T-helper 1 cell treated with Interleukin-12 subunit alpha and Interleukin-12 subunit beta and Interleukin-4 antibody, amounts not matched to agents 30 ng/mL and 1 ng/mL, for 36 hours (primary cell): ENCODE data around the gene ZMIZ1. TPM values are rescaled to one million over a fixed set of nuclear protein-coding genes. Genes with fewer than 3 reads are reported as not detected.

Experiments
- intact Hi-C: fragments of 100-400 bp; cut with micrococcal nuclease; formaldehyde crosslinking; loops from one replicate; pipeline ENCODE4 v1.15.1; 2024
- total RNA-seq: library from RNA; stranded (reverse); gene quantifications from 2 replicates; pipeline ENCODE4 v1.2.3, GENCODE V29; 2022

ZMIZ1 gene
- total RNA-seq, 1 donor from 2014 or later, result 51.2 TPM

GRCh38 chr10:79136236-79137005 is 67.7 kb downstream of the ZMIZ1 start:
- intact Hi-C loops, result loop anchor here (1.0 to 5.0 kb wide), 3 partner anchors 68 to 164 kb away; partner anchors contain the start of gene ZMIZ1

GRCh38 chr10:79137300-79137756 is 68.6 kb downstream of the ZMIZ1 start:
- intact Hi-C loops, result loop anchor here (2.0 to 5.0 kb wide), 2 partner anchors 69 to 165 kb away; partner anchors contain the start of gene ZMIZ1

- intact Hi-C loops, result loop anchor here (2.0 to 5.0 kb wide), 2 partner anchors 69 to 166 kb away; partner anchors contain the start of gene ZMIZ1
Measured at GRCh38 chr10:79137826-79138225, 69.1 kb downstream of the ZMIZ1 start.

- intact Hi-C loops, result loop anchor here (5.0 kb wide), 1 partner anchor 166 kb away; no protein-coding TSS in a partner anchor
Measured at GRCh38 chr10:79138449-79139123, 69.8 kb downstream of the ZMIZ1 start.

GRCh38 chr10:79139124-79139835 is 70.5 kb downstream of the ZMIZ1 start:
- intact Hi-C loops, result loop anchor here (5.0 kb wide), 1 partner anchor 167 kb away; no protein-coding TSS in a partner anchor

- intact Hi-C loops, result loop anchor here (5.0 to 10.0 kb wide), 2 partner anchors 307 to 1045 kb away; partner anchors contain the start of gene ZCCHC24
Measured at GRCh38 chr10:79140085-79140793, 71.5 kb downstream of the ZMIZ1 start.

GRCh38 chr10:79140855-79141254 is 72.1 kb downstream of the ZMIZ1 start:
- intact Hi-C loops, result loop anchor here (5.0 to 10.0 kb wide), 2 partner anchors 306 to 1044 kb away; partner anchors contain the start of gene ZCCHC24

- intact Hi-C loops, result loop anchor here (5.0 to 10.0 kb wide), 2 partner anchors 305 to 1043 kb away; partner anchors contain the start of gene ZCCHC24
Measured at GRCh38 chr10:79142064-79142491, 73.3 kb downstream of the ZMIZ1 start.

- intact Hi-C loops, result loop anchor here (5.0 to 10.0 kb wide), 2 partner anchors 305 to 1042 kb away; partner anchors contain the start of gene ZCCHC24
Measured at GRCh38 chr10:79142522-79143309, 74.0 kb downstream of the ZMIZ1 start.

GRCh38 chr10:79143879-79144278 is 75.1 kb downstream of the ZMIZ1 start:
- intact Hi-C loops, result loop anchor here (5.0 to 10.0 kb wide), 2 partner anchors 303 to 1041 kb away; partner anchors contain the start of gene ZCCHC24

GRCh38 chr10:79144351-79145173 is 75.8 kb downstream of the ZMIZ1 start:
- intact Hi-C loops, result loop anchor here (5.0 to 10.0 kb wide), 3 partner anchors 98 to 1040 kb away; partner anchors contain the start of gene ZCCHC24

- intact Hi-C loops, result loop anchor here (5.0 to 10.0 kb wide), 2 partner anchors 97 to 1040 kb away; no protein-coding TSS in a partner anchor
Measured at GRCh38 chr10:79145174-79145483, 76.4 kb downstream of the ZMIZ1 start.

GRCh38 chr10:79145517-79146470 is 77.0 kb downstream of the ZMIZ1 start:
- intact Hi-C loops, result loop anchor here (5.0 to 10.0 kb wide), 2 partner anchors 97 to 1039 kb away; no protein-coding TSS in a partner anchor

- intact Hi-C loops, result loop anchor here (5.0 to 10.0 kb wide), 2 partner anchors 96 to 1038 kb away; no protein-coding TSS in a partner anchor
Measured at GRCh38 chr10:79146611-79147130, 77.9 kb downstream of the ZMIZ1 start.

GRCh38 chr10:79147306-79147705 is 78.5 kb downstream of the ZMIZ1 start:
- intact Hi-C loops, result loop anchor here (5.0 to 10.0 kb wide), 2 partner anchors 95 to 1037 kb away; no protein-coding TSS in a partner anchor

GRCh38 chr10:79147796-79148451 is 79.2 kb downstream of the ZMIZ1 start:
- intact Hi-C loops, result loop anchor here (5.0 to 10.0 kb wide), 2 partner anchors 94 to 1037 kb away; no protein-coding TSS in a partner anchor
